ENCODE data around the gene USH1C.

The USH1C gene

DNA sequence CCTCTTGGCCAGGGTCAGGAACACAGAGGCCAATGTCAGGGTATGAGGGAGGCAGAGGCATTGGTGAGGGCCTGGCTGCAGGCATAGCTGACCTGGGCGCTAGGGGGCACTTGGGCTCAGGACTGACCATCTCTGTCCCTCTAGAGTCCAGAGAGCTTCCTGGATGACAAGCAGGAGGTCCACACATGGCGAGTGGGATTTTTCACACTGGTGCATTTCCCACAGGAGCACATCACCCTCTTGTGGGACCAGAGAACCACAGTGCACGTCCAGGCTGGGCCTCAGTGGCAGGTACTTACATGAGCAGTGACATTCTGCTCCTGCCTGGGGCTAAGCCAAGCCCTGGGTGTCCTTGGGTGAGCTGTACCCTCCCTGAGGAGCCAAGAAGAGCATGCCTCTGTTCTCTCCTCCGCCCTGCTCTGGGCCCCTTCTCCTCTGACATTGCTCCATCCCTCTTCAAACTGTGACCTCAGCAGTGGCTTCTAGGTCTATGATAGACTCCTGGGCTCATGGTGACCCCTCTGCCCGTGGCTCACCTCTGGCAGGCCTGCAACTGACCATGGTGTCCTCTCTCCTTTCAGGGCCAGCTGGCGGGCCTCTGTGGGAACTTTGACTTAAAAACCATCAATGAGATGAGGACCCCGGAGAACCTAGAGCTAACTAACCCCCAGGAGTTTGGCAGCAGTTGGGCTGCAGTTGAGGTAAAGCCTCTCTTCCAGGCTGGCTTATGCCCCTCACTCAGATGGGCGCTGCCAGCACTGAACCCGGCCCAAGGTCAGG is 49.4 kb upstream of the USH1C start:
- Histone ChIP-seq H3K9me3 (ENCODE audit: control insufficient read depth, insufficient read depth, low read depth, low read length) (no peaks in the 10 kb centered on the region), H3K27ac (ENCODE audit: extremely low read depth, low read depth, low read length) (no peak overlapping the region), H3K4me3 (ENCODE audit: low read depth, low read length) (no peak overlapping the region), H3K36me3 (ENCODE audit: control insufficient read depth in 2 of 2, insufficient read depth in 1 of 2, low read length in 2 of 2) (no peaks in the 10 kb centered on the region), H3K4me1 (ENCODE audit: control insufficient read depth, insufficient read depth, low read length) (no peaks in the 10 kb centered on the region)
- CTCF ChIA-PET: interaction anchor here (0.6 to 5.6 kb wide), 3 partner anchors 137 to 257 kb away, joined by 3 to 48 read pairs (median 3); no protein-coding TSS in a partner anchor
- TF ChIP-seq ZNF214 (tag by site-specific recombination; IDR thresholded peaks at IDR 0.05; ENCODE audit: borderline replicate concordance) (no peak), ZNF223 (tag by site-specific recombination; IDR thresholded peaks at IDR 0.05) (no peak)
- TF ChIP-seq, protein P1, sequence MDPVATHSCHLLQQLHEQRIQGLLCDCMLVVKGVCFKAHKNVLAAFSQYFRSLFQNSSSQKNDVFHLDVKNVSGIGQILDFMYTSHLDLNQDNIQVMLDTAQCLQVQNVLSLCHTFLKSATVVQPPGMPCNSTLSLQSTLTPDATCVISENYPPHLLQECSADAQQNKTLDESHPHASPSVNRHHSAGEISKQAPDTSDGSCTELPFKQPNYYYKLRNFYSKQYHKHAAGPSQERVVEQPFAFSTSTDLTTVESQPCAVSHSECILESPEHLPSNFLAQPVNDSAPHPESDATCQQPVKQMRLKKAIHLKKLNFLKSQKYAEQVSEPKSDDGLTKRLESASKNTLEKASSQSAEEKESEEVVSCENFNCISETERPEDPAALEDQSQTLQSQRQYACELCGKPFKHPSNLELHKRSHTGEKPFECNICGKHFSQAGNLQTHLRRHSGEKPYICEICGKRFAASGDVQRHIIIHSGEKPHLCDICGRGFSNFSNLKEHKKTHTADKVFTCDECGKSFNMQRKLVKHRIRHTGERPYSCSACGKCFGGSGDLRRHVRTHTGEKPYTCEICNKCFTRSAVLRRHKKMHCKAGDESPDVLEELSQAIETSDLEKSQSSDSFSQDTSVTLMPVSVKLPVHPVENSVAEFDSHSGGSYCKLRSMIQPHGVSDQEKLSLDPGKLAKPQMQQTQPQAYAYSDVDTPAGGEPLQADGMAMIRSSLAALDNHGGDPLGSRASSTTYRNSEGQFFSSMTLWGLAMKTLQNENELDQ (tag by site-specific recombination; IDR thresholded peaks at IDR 0.05; ENCODE audit: low read depth): no peak
- POLR2A ChIA-PET: no interaction called here

DNA sequence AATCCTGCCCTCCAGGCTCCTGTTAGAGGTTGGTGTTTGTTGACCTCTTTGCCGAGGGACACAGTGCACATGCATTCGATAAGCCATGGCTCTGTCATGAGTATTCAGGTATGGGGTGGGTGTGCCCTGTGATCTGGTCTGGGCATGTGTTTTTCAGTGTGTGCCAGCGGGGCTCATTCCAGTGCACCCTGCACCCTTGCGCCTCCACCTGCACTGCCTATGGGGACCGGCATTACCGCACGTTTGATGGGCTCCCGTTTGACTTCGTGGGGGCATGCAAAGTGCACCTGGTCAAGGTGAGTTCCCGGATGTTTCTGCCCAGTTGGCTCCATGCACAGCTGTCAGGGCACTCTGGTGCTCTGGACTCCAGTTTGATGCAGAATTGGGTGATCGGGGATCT is 47.1 kb upstream of the USH1C start:
- CTCF ChIA-PET: interaction anchor here (1.0 kb wide), 1 partner anchor 139 kb away, joined by 4 read pairs; no protein-coding TSS in a partner anchor
- no peaks in the 10 kb centered on the region for H3K36me3 ChIP-seq (ENCODE audit: control insufficient read depth in 2 of 2, insufficient read depth in 1 of 2, low read length in 2 of 2)
- H3K27ac ChIP-seq (ENCODE audit: extremely low read depth, low read depth, low read length): no peak overlapping the region
- TF ChIP-seq, protein P2, sequence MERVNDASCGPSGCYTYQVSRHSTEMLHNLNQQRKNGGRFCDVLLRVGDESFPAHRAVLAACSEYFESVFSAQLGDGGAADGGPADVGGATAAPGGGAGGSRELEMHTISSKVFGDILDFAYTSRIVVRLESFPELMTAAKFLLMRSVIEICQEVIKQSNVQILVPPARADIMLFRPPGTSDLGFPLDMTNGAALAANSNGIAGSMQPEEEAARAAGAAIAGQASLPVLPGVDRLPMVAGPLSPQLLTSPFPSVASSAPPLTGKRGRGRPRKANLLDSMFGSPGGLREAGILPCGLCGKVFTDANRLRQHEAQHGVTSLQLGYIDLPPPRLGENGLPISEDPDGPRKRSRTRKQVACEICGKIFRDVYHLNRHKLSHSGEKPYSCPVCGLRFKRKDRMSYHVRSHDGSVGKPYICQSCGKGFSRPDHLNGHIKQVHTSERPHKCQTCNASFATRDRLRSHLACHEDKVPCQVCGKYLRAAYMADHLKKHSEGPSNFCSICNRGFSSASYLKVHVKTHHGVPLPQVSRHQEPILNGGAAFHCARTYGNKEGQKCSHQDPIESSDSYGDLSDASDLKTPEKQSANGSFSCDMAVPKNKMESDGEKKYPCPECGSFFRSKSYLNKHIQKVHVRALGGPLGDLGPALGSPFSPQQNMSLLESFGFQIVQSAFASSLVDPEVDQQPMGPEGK (tag by site-specific recombination; IDR thresholded peaks at IDR 0.05): no peak
- TF ChIP-seq, protein P1 (tag by site-specific recombination; IDR thresholded peaks at IDR 0.05; ENCODE audit: low read depth): no peak
- TF ChIP-seq GFI1B (tag by site-specific recombination; IDR thresholded peaks at IDR 0.05): no peak
- TF ChIP-seq, protein P3, sequence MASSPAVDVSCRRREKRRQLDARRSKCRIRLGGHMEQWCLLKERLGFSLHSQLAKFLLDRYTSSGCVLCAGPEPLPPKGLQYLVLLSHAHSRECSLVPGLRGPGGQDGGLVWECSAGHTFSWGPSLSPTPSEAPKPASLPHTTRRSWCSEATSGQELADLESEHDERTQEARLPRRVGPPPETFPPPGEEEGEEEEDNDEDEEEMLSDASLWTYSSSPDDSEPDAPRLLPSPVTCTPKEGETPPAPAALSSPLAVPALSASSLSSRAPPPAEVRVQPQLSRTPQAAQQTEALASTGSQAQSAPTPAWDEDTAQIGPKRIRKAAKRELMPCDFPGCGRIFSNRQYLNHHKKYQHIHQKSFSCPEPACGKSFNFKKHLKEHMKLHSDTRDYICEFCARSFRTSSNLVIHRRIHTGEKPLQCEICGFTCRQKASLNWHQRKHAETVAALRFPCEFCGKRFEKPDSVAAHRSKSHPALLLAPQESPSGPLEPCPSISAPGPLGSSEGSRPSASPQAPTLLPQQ (tag by site-specific recombination; IDR thresholded peaks at IDR 0.05): no peak
- TF ChIP-seq, protein P4, sequence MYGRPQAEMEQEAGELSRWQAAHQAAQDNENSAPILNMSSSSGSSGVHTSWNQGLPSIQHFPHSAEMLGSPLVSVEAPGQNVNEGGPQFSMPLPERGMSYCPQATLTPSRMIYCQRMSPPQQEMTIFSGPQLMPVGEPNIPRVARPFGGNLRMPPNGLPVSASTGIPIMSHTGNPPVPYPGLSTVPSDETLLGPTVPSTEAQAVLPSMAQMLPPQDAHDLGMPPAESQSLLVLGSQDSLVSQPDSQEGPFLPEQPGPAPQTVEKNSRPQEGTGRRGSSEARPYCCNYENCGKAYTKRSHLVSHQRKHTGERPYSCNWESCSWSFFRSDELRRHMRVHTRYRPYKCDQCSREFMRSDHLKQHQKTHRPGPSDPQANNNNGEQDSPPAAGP (tag by site-specific recombination; IDR thresholded peaks at IDR 0.05): no peak
- H3K9me3 ChIP-seq (ENCODE audit: control insufficient read depth, insufficient read depth, low read depth, low read length): no peaks in the 10 kb centered on the region
- no peaks in the 10 kb centered on the region for H3K4me1 ChIP-seq (ENCODE audit: control insufficient read depth, insufficient read depth, low read length)
- POLR2A ChIA-PET: no interaction called here
- no peak overlapping the region for H3K4me3 ChIP-seq (ENCODE audit: low read depth, low read length)

DNA sequence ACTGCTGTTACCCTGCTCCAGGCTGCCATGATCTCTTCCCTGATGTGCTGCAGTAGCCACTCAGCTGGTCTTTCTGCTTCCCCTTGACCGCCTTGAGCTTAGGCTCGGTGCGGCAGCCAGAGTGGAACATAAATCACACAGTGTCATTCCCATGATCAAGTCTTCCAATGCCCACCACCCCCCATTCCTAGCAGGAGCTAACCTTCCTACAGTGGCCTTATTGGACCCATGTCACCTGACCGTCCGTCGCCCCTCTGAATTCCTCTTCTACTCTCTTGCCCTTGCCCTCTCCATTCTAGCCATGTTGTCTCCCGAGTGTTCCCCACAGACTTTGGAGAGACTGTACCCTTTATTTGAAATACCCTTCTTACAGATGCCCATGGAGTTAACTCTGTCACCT is 46.2 kb upstream of the USH1C start:
- ChIA-PET POLR2A (no interaction called here), CTCF (no interaction called here)
- no peaks in the 10 kb centered on the region for H3K4me1 ChIP-seq (ENCODE audit: control insufficient read depth, insufficient read depth, low read length)
- TF ChIP-seq ZNF560 (tag by site-specific recombination; IDR thresholded peaks at IDR 0.05; ENCODE audit: borderline replicate concordance) (no peak), ZNF626 (tag by site-specific recombination; IDR thresholded peaks at IDR 0.05) (no peak), OSR2 (tag by site-specific recombination; IDR thresholded peaks at IDR 0.05) (no peak), ZNF248 (tag by site-specific recombination; IDR thresholded peaks at IDR 0.05) (no peak), ZNF138 (tag by site-specific recombination; IDR thresholded peaks at IDR 0.05; ENCODE audit: borderline replicate concordance) (no peak), MYNN (tag by site-specific recombination; IDR thresholded peaks at IDR 0.05; ENCODE audit: borderline replicate concordance) (no peak)
- TF ChIP-seq, protein P5, sequence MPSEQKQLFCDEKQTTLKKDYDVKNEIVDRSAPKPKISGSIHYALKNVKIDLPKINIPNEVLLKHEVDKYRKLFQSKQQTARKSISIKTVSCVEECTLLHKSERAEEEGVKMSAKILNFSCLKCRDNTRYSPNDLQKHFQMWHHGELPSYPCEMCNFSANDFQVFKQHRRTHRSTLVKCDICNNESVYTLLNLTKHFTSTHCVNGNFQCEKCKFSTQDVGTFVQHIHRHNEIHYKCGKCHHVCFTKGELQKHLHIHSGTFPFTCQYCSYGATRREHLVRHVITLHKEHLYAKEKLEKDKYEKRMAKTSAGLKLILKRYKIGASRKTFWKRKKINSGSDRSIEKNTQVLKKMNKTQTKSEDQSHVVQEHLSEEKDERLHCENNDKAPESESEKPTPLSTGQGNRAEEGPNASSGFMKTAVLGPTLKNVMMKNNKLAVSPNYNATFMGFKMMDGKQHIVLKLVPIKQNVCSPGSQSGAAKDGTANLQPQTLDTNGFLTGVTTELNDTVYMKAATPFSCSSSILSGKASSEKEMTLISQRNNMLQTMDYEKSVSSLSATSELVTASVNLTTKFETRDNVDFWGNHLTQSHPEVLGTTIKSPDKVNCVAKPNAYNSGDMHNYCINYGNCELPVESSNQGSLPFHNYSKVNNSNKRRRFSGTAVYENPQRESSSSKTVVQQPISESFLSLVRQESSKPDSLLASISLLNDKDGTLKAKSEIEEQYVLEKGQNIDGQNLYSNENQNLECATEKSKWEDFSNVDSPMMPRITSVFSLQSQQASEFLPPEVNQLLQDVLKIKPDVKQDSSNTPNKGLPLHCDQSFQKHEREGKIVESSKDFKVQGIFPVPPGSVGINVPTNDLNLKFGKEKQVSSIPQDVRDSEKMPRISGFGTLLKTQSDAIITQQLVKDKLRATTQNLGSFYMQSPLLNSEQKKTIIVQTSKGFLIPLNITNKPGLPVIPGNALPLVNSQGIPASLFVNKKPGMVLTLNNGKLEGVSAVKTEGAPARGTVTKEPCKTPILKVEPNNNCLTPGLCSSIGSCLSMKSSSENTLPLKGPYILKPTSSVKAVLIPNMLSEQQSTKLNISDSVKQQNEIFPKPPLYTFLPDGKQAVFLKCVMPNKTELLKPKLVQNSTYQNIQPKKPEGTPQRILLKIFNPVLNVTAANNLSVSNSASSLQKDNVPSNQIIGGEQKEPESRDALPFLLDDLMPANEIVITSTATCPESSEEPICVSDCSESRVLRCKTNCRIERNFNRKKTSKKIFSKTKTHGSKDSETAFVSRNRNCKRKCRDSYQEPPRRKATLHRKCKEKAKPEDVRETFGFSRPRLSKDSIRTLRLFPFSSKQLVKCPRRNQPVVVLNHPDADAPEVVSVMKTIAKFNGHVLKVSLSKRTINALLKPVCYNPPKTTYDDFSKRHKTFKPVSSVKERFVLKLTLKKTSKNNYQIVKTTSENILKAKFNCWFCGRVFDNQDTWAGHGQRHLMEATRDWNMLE (tag by site-specific recombination; conservative IDR thresholded peaks at IDR 0.05; ENCODE audit: low read depth): no peak

More for the DNA sequence above, 46.2 kb upstream of the USH1C start:
- H3K9me3 ChIP-seq (ENCODE audit: control insufficient read depth, insufficient read depth, low read depth, low read length): no peaks in the 10 kb centered on the region
- H3K36me3 ChIP-seq (ENCODE audit: control insufficient read depth in 2 of 2, insufficient read depth in 1 of 2, low read length in 2 of 2): no peaks in the 10 kb centered on the region
- H3K27ac ChIP-seq (ENCODE audit: extremely low read depth, low read depth, low read length): no peak overlapping the region
- H3K4me3 ChIP-seq (ENCODE audit: low read depth, low read length): no peak overlapping the region
